GM12891 (cell line): ENCODE results near the gene F2RL3.

Source experiments
- PAX5 ChIP-seq: IDR thresholded peaks from 2 replicates; pipeline ENCODE4 v1.6.1; 2011; ENCODE audit warnings: low read length, moderate library complexity, mild to moderate bottlenecking; ENCODE audit not compliant: insufficient read depth, severe bottlenecking
- POLR2A ChIP-seq: IDR thresholded peaks from 2 replicates; pipeline ENCODE4 v1.6.1; 2011; ENCODE audit warnings: low read depth, low read length, control low read depth
- POLR2AphosphoS5 ChIP-seq: IDR thresholded peaks from 2 replicates; pipeline ENCODE4 v1.6.1; 2011; ENCODE audit warnings: low read depth, low read length, control low read depth
- TAF1 ChIP-seq: IDR thresholded peaks from 2 replicates; pipeline ENCODE4 v1.6.1; 2011; ENCODE audit warnings: low read depth, low read length, control low read depth

GRCh38 chr19:16888629-16889365 lies at the start of gene F2RL3:
- no peak for TF ChIP-seq POLR2A
- TF ChIP-seq POLR2AphosphoS5: 0 out of 2 replicates have a peak, but pooled peaks have one; percentile 34
- no peak for TF ChIP-seq TAF1
- TF ChIP-seq PAX5: no peak
